PC-3 (cell line): ENCODE data around the gene DIP2B. TPM values are rescaled to one million over a fixed set of nuclear protein-coding genes. Genes with fewer than 3 reads are reported as not detected.

Experiments used
- ATAC-seq: fragments of 200-7000 bp; cut with Tn5 transposase; 2 replicates; pipeline ENCODE4 v1.9.1; 2020; ENCODE audit warnings: mild to moderate bottlenecking, moderate library complexity
- BruUV-seq: library from RNA; stranded (reverse); fragments of 400-500 nt; replicated peaks from 2 replicates; lab custom pipeline; 2021; lab: Mats Ljungman, UMichigan
- CTCF ChIA-PET: fragments of 300-600 bp; sonication (Branson Sonifier 250); formaldehyde crosslinking; loops from one replicate; lab custom pipeline; 2022; ENCODE audit warnings: antibody characterized with exemption; lab: Charles Lee
- POLR2A ChIA-PET: fragments of 300-600 bp; sonication (Branson Sonifier 250); formaldehyde crosslinking; loops from one replicate; lab custom pipeline; 2022; ENCODE audit warnings: antibody characterized with exemption; ENCODE audit not compliant: unreplicated experiment; lab: Charles Lee
- DNase-seq: peaks from one replicate; pipeline ENCODE4 v3.0.0-alpha.2; 2015
- H2AFZ ChIP-seq: fragments of 300-600 bp; sonication (generic); 2 replicates; pipeline ENCODE4 v1.6.0; 2016; ENCODE audit warnings: antibody characterized with exemption, low read length
- H3F3A ChIP-seq: fragments of 300-600 bp; sonication (generic); one replicate; pipeline ENCODE4 v1.6.0; 2017; ENCODE audit warnings: antibody characterized with exemption, low read length, control low read depth, mild to moderate bottlenecking; ENCODE audit not compliant: unreplicated experiment
- H3K27ac ChIP-seq: fragments of 300-600 bp; sonication (generic); 2 replicates; pipeline ENCODE4 v1.5.1; 2016; ENCODE audit warnings: mild to moderate bottlenecking, low read length
- H3K27me3 ChIP-seq: fragments of 300-600 bp; sonication (generic); 2 replicates; pipeline ENCODE4 v1.6.1; 2016; ENCODE audit warnings: low read length, mixed read lengths
- H3K36me3 ChIP-seq: fragments of 300-600 bp; sonication (generic); 2 replicates; pipeline ENCODE4 v1.6.1; 2016; ENCODE audit warnings: low read depth, mixed run types, low read length, mixed read lengths
- H3K4me1 ChIP-seq: fragments of 300-600 bp; sonication (generic); 2 replicates; pipeline ENCODE4 v1.5.1; 2016; ENCODE audit warnings: low read length; ENCODE audit not compliant: insufficient read depth
- H3K4me2 ChIP-seq: fragments of 300-600 bp; sonication (generic); 2 replicates; pipeline ENCODE4 v1.6.0; 2016; ENCODE audit warnings: low read length
- H3K4me3 ChIP-seq: fragments of 300-600 bp; sonication (generic); 2 replicates; pipeline ENCODE4 v1.5.1; 2016; ENCODE audit warnings: mild to moderate bottlenecking, low read length, mixed read lengths
- H3K79me2 ChIP-seq: fragments of 300-600 bp; sonication (generic); 2 replicates; pipeline ENCODE4 v1.6.1; 2017; ENCODE audit warnings: low read length, mixed read lengths
- H3K9ac ChIP-seq: fragments of 300-600 bp; sonication (generic); 2 replicates; pipeline ENCODE4 v1.6.0; 2016; ENCODE audit warnings: mild to moderate bottlenecking, low read length
- H3K9me2 ChIP-seq: fragments of 300-600 bp; sonication (generic); replicated peaks from 2 replicates; pipeline ENCODE4 v1.6.1; 2016; ENCODE audit warnings: mixed run types, low read length, mixed read lengths
- H3K9me3 ChIP-seq: fragments of 300-600 bp; sonication (generic); 2 replicates; pipeline ENCODE4 v1.6.1; 2016; ENCODE audit warnings: low read length, mixed read lengths
- H4K20me1 ChIP-seq: fragments of 300-600 bp; sonication (generic); 2 replicates; pipeline ENCODE4 v1.6.1; 2016; ENCODE audit warnings: low read length, mixed read lengths
- EZH2 ChIP-seq: fragments of 300-600 bp; sonication (generic); IDR thresholded peaks from one replicate; pipeline ENCODE4 v1.6.1; 2017; ENCODE audit warnings: antibody characterized with exemption, mild to moderate bottlenecking, low read length; ENCODE audit not compliant: unreplicated experiment
- EZH2phosphoT487 ChIP-seq: fragments of 300-600 bp; sonication (generic); IDR thresholded peaks from 2 replicates; pipeline ENCODE4 v1.6.1; 2018; ENCODE audit warnings: mild to moderate bottlenecking, antibody characterized with exemption, low read length, borderline replicate concordance
- intact Hi-C: fragments of 100-400 bp; cut with micrococcal nuclease; formaldehyde crosslinking; loops from 2 replicates; pipeline ENCODE4 v1.9.0; 2023
- total RNA-seq: library from RNA; depleted of rRNA; stranded (reverse); fragments of >200 nt; gene quantifications from 2 replicates; pipeline ENCODE4 v1.2.3, GENCODE V29; 2014
- TF ChIP-seq, protein P1 (sequence below): fragments of 300-600 bp; sonication (generic); conservative IDR thresholded peaks from 2 replicates; pipeline ENCODE4 v1.5.1; 2017; ENCODE audit warnings: antibody characterized with exemption, low read depth, mild to moderate bottlenecking, low read length

The DIP2B gene
- total RNA-seq, 1 experiment from 2014 or later: 36.3 TPM

DNA sequence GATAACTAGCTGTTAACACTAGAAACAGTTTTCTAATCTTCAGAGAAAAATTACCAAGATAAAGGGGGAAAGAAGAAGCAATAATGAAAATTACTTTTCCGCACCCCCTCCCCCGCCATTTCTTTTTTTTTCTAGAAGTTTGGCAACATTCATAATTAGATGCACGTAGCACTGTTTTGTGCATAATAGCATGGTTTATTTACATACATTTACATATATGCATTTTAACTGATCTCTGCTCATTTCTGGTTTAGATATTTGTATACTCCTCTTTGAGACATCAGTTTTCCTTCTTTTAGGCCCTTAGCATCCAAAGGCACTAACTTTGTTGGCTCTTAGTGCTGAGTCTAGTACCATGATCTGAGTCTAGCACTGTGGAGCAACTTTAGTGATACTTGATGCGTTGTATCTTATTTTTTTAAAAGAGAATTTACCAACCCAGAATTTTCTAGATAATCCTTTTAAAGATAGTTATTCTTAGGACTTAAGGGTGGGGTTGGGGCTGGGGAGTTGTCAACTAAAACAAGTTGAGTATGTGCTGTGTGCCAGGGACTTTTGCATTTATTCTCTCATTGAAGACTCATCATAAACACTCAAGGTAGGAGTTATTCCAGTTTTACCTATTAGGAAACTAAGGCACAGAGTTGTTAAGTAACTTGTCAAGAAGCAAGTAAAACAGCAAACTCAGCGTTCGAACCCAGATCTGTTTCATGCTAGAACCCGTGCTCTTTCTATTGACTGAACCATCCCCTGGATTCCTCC is 110.5 kb downstream of the DIP2B start:
- Histone ChIP-seq H3K9me3 (no peaks in the 10 kb centered on the region), H3K36me3 (0 out of 2 replicates have a peak, but pooled peaks cover 2% of the 10 kb centered on the region), H4K20me1 (no peaks in the 10 kb centered on the region; the same call in 1 of the 2 replicates), H3K27ac (peak overlapping the region; percentile 1; the same call in 1 of the 2 replicates), H3K4me1 (peaks cover 33% of the 10 kb centered on the region), H3K79me2 (peaks cover 72% of the 10 kb centered on the region), H3F3A (no peaks in the 10 kb centered on the region), H3K27me3 (no peaks in the 10 kb centered on the region), H3K9ac (no peak overlapping the region), H3K9me2 (no peaks in the 10 kb centered on the region), H3K4me2 (peak overlapping the region; percentile 13; the same call in 1 of the 2 replicates), H3K4me3 (no peak overlapping the region), H2AFZ (no peak overlapping the region)
- DNase-seq: no peak
- intact Hi-C loops: no loop called here
- ChIA-PET CTCF (no interaction called here), POLR2A (no interaction called here)
- BruUV-seq: no TSS peak
- no peak for TF ChIP-seq EZH2
- ATAC-seq: no peak

DNA sequence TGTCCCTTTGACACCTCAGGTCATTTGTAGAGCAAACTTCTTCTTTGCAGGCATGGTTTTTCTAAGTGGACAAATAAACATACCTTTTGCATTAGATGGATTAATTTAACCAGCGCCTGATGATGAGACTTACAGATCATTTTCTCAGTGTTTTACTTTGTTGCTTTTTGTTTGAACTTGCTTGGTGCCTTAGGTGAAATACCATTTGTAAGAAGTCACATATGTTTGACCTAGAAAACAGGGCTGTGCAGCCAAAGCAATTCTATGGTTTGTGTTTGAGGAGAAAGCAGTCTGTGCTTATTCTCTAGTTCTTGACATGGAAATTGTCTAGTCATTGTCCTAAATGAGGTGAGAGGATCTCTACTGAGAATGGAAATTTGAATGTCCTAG is 111.1 kb downstream of the DIP2B start:
- Histone ChIP-seq H3K9me2 (no peaks in the 10 kb centered on the region), H3K9me3 (no peaks in the 10 kb centered on the region), H3K79me2 (peaks cover 74% of the 10 kb centered on the region), H3K27ac (peak overlapping the region; percentile 1; the same call in 1 of the 2 replicates), H3K9ac (no peak overlapping the region), H2AFZ (no peak overlapping the region), H3K4me3 (no peak overlapping the region), H3K4me2 (peak overlapping the region; percentile 13), H3K27me3 (no peaks in the 10 kb centered on the region), H3K4me1 (peaks cover 38% of the 10 kb centered on the region), H3F3A (no peaks in the 10 kb centered on the region), H3K36me3 (0 out of 2 replicates have a peak, but pooled peaks cover 2% of the 10 kb centered on the region), H4K20me1 (no peaks in the 10 kb centered on the region; the same call in 1 of the 2 replicates)
- POLR2A ChIA-PET: no interaction called here
- TF ChIP-seq, protein P1, sequence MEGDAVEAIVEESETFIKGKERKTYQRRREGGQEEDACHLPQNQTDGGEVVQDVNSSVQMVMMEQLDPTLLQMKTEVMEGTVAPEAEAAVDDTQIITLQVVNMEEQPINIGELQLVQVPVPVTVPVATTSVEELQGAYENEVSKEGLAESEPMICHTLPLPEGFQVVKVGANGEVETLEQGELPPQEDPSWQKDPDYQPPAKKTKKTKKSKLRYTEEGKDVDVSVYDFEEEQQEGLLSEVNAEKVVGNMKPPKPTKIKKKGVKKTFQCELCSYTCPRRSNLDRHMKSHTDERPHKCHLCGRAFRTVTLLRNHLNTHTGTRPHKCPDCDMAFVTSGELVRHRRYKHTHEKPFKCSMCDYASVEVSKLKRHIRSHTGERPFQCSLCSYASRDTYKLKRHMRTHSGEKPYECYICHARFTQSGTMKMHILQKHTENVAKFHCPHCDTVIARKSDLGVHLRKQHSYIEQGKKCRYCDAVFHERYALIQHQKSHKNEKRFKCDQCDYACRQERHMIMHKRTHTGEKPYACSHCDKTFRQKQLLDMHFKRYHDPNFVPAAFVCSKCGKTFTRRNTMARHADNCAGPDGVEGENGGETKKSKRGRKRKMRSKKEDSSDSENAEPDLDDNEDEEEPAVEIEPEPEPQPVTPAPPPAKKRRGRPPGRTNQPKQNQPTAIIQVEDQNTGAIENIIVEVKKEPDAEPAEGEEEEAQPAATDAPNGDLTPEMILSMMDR: no peak
- TF ChIP-seq EZH2: no peak
- TF ChIP-seq EZH2phosphoT487: no peak
- ATAC-seq (no peak), DNase-seq (peak; percentile 46)
- CTCF ChIA-PET: no interaction called here
- no TSS peak for BruUV-seq
- intact Hi-C loops: no loop called here

DNA sequence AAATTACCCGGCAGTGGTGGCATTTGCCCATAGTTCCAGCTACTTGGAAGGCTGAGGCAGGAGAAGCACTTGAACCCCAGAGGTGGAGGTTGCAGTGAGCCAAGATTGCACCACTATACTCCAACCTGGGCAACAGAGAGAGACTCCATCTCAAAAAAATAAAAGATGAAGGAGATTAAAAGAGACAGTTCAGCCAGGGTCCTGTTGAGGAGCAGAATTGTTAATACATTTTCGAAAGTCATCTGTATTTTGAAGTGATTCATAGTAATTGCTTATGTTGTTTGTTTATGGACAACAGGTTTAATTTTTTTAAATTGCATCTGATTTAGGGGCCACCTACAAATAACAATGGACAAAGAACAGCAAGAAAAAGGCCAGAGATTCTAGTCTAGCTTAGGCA is 112.9 kb downstream of the DIP2B start:
- Histone ChIP-seq H3K9ac (no peak overlapping the region), H3K4me2 (no peak overlapping the region), H2AFZ (no peak overlapping the region), H3K9me2 (no peaks in the 10 kb centered on the region), H3K36me3 (0 out of 2 replicates have a peak, but pooled peaks cover 2% of the 10 kb centered on the region), H3K4me3 (no peak overlapping the region), H3K79me2 (peaks cover 91% of the 10 kb centered on the region), H3K4me1 (peaks cover 51% of the 10 kb centered on the region), H3K27me3 (no peaks in the 10 kb centered on the region), H4K20me1 (no peaks in the 10 kb centered on the region; the same call in 1 of the 2 replicates), H3F3A (no peaks in the 10 kb centered on the region), H3K9me3 (no peaks in the 10 kb centered on the region), H3K27ac (no peak overlapping the region)
- no TSS peak for BruUV-seq
- CTCF ChIA-PET: no interaction called here
- TF ChIP-seq EZH2 (no peak), EZH2phosphoT487 (no peak)
- TF ChIP-seq, protein P1: no peak
- DNase-seq (no peak), ATAC-seq (no peak)
- intact Hi-C loops: no loop called here
- POLR2A ChIA-PET: no interaction called here
